CD14-positive monocyte (primary cell): ENCODE measurements around the gene FARP1. TPM values are rescaled to one million over a fixed set of nuclear protein-coding genes. Genes with fewer than 3 reads are reported as not detected.

ENCODE experiments used
- DNase-seq, 3 donors: peaks; one replicate each; pipeline ENCODE4 v3.0.0-alpha.2; 2011 to 2022
- H2AFZ ChIP-seq: 2 replicates; pipeline ENCODE4 v1.6.0; 2012; ENCODE audit warnings: mild to moderate bottlenecking, low read depth, low read length, inconsistent platforms; ENCODE audit not compliant: insufficient read depth, poor library complexity, severe bottlenecking
- H3K27ac ChIP-seq, 2 donors: 1 replicate in 1 of 2; 2 replicates in 1 of 2; pipeline ENCODE4 v1.5.1; 2012 to 2013; ENCODE audit warnings: low read length in 2 of 2, control low read depth in 1 of 2, inconsistent platforms in 1 of 2, low read depth in 1 of 2, mild to moderate bottlenecking in 1 of 2
- H3K27me3 ChIP-seq, 2 donors: one replicate each; pipeline versions ENCODE4 v1.6.0 to v1.6.1; 2011 to 2013; ENCODE audit warnings: low read length in 2 of 2; ENCODE audit not compliant: control insufficient read depth in 2 of 2, insufficient read depth in 2 of 2
- H3K36me3 ChIP-seq, 2 donors: replicated peaks in 1 of 2; 1 replicate in 1 of 2; 2 replicates in 1 of 2; pipeline versions ENCODE4 v1.5.1 to v1.6.1; 2012 to 2013; ENCODE audit warnings: low read length in 2 of 2, control low read depth in 1 of 2, inconsistent platforms in 1 of 2, mild to moderate bottlenecking in 1 of 2; ENCODE audit not compliant: insufficient read depth in 2 of 2, control insufficient read depth in 1 of 2
- H3K4me1 ChIP-seq, 2 donors: 1 replicate in 1 of 2; 2 replicates in 1 of 2; pipeline versions ENCODE4 v1.5.1 to v1.6.1; 2012 to 2013; ENCODE audit warnings: low read length in 2 of 2, control low read depth in 1 of 2, inconsistent platforms in 1 of 2, mild to moderate bottlenecking in 1 of 2, moderate library complexity in 1 of 2; ENCODE audit not compliant: insufficient read depth in 2 of 2, control insufficient read depth in 1 of 2
- H3K4me2 ChIP-seq: replicated peaks from 2 replicates; pipeline ENCODE3; 2012; ENCODE audit warnings: low read length, moderate library complexity, mild to moderate bottlenecking; ENCODE audit not compliant: poor library complexity, severe bottlenecking; ENCODE audit errors: extremely low read depth
- H3K4me3 ChIP-seq, 3 experiments: fragments of 200-600 bp in 1 of 3; sonication (generic) in 1 of 3; replicated peaks in 1 of 3; 1 replicate in 2 of 3; 2 replicates in 1 of 3; pipeline ENCODE4 v1.5.1; 2011 to 2013; ENCODE audit warnings: low read length in 3 of 3, mild to moderate bottlenecking in 3 of 3, control low read depth in 2 of 3, low read depth in 2 of 3, inconsistent platforms in 1 of 3, moderate library complexity in 1 of 3
- H3K79me2 ChIP-seq: 2 replicates; pipeline ENCODE4 v1.6.0; 2012; ENCODE audit warnings: mild to moderate bottlenecking, control low read depth, inconsistent platforms, low read length, moderate library complexity; ENCODE audit not compliant: insufficient read depth
- H3K9ac ChIP-seq: 2 replicates; pipeline ENCODE4 v1.6.0; 2017; ENCODE audit warnings: low read length, mild to moderate bottlenecking; ENCODE audit not compliant: insufficient read depth, poor library complexity, severe bottlenecking
- H3K9me3 ChIP-seq, 2 donors: replicated peaks in 1 of 2; 1 replicate in 1 of 2; 2 replicates in 1 of 2; pipeline versions ENCODE4 v1.5.1 to v1.6.1; 2012 to 2013; ENCODE audit warnings: low read length in 2 of 2, control low read depth in 1 of 2; ENCODE audit not compliant: control insufficient read depth in 1 of 2, insufficient read depth in 1 of 2
- H4K20me1 ChIP-seq: 2 replicates; pipeline ENCODE4 v1.6.0; 2012; ENCODE audit warnings: mild to moderate bottlenecking, low read length, control low read depth, moderate library complexity; ENCODE audit not compliant: insufficient read depth
- H3K27ac Mint-ChIP-seq, 7 donors: one replicate each; pipeline ENCODE4 v1.8.0; 2020; ENCODE audit warnings: mild to moderate bottlenecking in 7 of 7, mixed read lengths in 7 of 7, moderate library complexity in 6 of 7, inconsistent platforms in 2 of 7
- H3K27me3 Mint-ChIP-seq, 3 donors: one replicate each; pipeline ENCODE4 v1.8.0; 2021 to 2022; ENCODE audit warnings: low read depth in 3 of 3, mild to moderate bottlenecking in 3 of 3, mixed read lengths in 3 of 3, moderate library complexity in 3 of 3, inconsistent platforms in 1 of 3
- H3K36me3 Mint-ChIP-seq, 2 donors: one replicate each; pipeline ENCODE4 v1.8.0; 2020; ENCODE audit warnings: mixed read lengths in 2 of 2, inconsistent platforms in 1 of 2, mild to moderate bottlenecking in 1 of 2
- H3K4me1 Mint-ChIP-seq: one replicate; pipeline ENCODE4 v1.8.0; 2020; ENCODE audit warnings: mild to moderate bottlenecking, mixed read lengths
- H3K4me3 Mint-ChIP-seq, 2 donors: one replicate each; pipeline ENCODE4 v1.8.0; 2020; ENCODE audit warnings: mild to moderate bottlenecking in 2 of 2, mixed read lengths in 2 of 2, moderate library complexity in 1 of 2
- H3K9me3 Mint-ChIP-seq, 7 donors: one replicate each; pipeline ENCODE4 v1.8.0; 2020 to 2022; ENCODE audit warnings: mixed read lengths in 7 of 7, mild to moderate bottlenecking in 6 of 7, moderate library complexity in 6 of 7, inconsistent platforms in 2 of 7
- WGBS: methylation state at CpG from one replicate; pipeline ENCODE4 v1.1.5; 2013; ENCODE audit warnings: missing lambda C conversion rate; ENCODE audit not compliant: insufficient coverage; 5-methylcytosine and 5-hydroxymethylcytosine counted together
- intact Hi-C, 2 donors: fragments of 100-400 bp; cut with micrococcal nuclease; formaldehyde crosslinking; loops; one replicate each; pipeline versions ENCODE4 v1.15.0 to v1.15.1; 2023
- polyA plus RNA-seq, 3 donors: library from polyadenylated mRNA; depleted of rRNA in 1 of 3; unstranded in 2 of 3; stranded (reverse) in 1 of 3; fragments of 300-500 nt in 2 of 3; fragments of >200 nt in 1 of 3; fragmentation: Illumina TruSeq in 2 of 3; gene quantifications; 1 replicate in 2 of 3; 2 replicates in 1 of 3; pipeline ENCODE4 v1.2.3, GENCODE V29; 2012 to 2021
- TF ChIP-seq, protein P1 (sequence below): fragments of 200-600 bp; IDR thresholded peaks from one replicate; pipeline ENCODE4 v1.8.0; 2022; ENCODE audit warnings: antibody characterized with exemption, mild to moderate bottlenecking

Gene FARP1
- polyA plus RNA-seq, 3 donors: 0.01 to 0.16 (median 0.12) TPM

DNA sequence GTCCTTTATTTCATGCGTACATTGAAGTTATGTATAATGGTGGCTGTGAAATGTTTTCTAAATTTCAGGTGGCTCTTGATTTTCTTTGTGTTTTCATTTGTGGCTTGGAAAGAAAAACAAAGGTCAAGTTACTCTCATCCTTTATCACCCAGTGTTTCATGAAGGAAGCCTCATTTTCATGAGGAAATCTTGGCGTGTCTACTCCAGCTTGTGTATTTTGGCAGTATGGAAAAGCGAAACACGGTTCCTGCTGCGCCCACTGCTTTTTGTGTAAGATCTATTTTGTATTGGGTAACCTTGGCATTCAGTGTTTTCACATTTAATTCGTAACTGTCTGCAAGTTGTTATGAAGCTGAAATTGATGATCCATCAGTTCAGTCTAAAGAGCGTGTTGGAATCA, 181.2 kb downstream of the FARP1 start:
- Histone ChIP-seq H3K9ac (no peak overlapping the region), H3K4me2 (no peak overlapping the region), H3K79me2 (no peaks in the 10 kb centered on the region), H3K4me3 (no peak overlapping the region), H3K36me3 (no peaks in the 10 kb centered on the region), H4K20me1 (no peaks in the 10 kb centered on the region), H2AFZ (no peak overlapping the region), H3K4me1 (no peaks in the 10 kb centered on the region), H3K27ac (no peak overlapping the region), H3K27me3 (no peaks in the 10 kb centered on the region), H3K9me3 (no peaks in the 10 kb centered on the region)
- TF ChIP-seq, protein P1, sequence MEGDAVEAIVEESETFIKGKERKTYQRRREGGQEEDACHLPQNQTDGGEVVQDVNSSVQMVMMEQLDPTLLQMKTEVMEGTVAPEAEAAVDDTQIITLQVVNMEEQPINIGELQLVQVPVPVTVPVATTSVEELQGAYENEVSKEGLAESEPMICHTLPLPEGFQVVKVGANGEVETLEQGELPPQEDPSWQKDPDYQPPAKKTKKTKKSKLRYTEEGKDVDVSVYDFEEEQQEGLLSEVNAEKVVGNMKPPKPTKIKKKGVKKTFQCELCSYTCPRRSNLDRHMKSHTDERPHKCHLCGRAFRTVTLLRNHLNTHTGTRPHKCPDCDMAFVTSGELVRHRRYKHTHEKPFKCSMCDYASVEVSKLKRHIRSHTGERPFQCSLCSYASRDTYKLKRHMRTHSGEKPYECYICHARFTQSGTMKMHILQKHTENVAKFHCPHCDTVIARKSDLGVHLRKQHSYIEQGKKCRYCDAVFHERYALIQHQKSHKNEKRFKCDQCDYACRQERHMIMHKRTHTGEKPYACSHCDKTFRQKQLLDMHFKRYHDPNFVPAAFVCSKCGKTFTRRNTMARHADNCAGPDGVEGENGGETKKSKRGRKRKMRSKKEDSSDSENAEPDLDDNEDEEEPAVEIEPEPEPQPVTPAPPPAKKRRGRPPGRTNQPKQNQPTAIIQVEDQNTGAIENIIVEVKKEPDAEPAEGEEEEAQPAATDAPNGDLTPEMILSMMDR: no peak
- WGBS: 94% methylated on average over 6 of the region's 7 CpGs
- no peaks in the 10 kb centered on the region for H3K4me1 Mint-ChIP-seq
- peaks cover 0 to 6% (median 3%) of the 10 kb centered on the region in 3 donors for H3K27me3 Mint-ChIP-seq
- no peak for DNase-seq
- H3K36me3 Mint-ChIP-seq: no peaks in the 10 kb centered on the region
- H3K27ac Mint-ChIP-seq: no peak overlapping the region
- peaks cover 0 to 3% (median 0%) of the 10 kb centered on the region in 7 donors for H3K9me3 Mint-ChIP-seq
- H3K4me3 Mint-ChIP-seq: no peak overlapping the region
- intact Hi-C loops: no loop called here

DNA sequence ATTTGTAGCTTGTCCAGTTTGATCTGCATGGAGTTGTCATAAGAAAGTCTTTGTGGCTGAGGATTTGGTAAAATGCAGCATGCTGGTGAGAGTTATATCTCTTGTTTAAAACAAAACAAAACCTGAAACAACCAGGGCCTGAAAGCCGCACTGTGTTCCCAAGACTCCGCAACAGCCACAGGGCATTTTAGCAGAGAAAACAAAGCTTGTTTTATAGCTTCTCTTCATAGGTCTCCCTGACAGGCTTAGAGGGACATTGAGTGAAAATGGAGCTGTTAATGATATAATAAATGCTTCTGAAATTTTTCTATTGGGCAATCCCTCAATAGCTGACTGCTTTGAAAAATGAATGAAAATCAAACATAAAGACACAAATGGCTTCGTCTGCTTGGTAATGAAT, 182.8 kb downstream of the FARP1 start:
- Histone ChIP-seq H2AFZ (no peak overlapping the region), H3K4me3 (no peak overlapping the region), H3K9ac (no peak overlapping the region), H3K9me3 (no peaks in the 10 kb centered on the region), H4K20me1 (no peaks in the 10 kb centered on the region), H3K4me2 (no peak overlapping the region), H3K27me3 (no peaks in the 10 kb centered on the region), H3K27ac (no peak overlapping the region), H3K36me3 (no peaks in the 10 kb centered on the region), H3K4me1 (no peaks in the 10 kb centered on the region), H3K79me2 (no peaks in the 10 kb centered on the region)
- Mint-ChIP-seq H3K27me3 (peaks cover 0 to 6% (median 3%) of the 10 kb centered on the region in 3 donors), H3K9me3 (peaks cover 0 to 4% (median 0%) of the 10 kb centered on the region in 7 donors), H3K4me3 (no peak overlapping the region), H3K36me3 (no peaks in the 10 kb centered on the region), H3K4me1 (no peaks in the 10 kb centered on the region), H3K27ac (no peak overlapping the region)
- TF ChIP-seq, protein P1: no peak
- intact Hi-C loops: no loop called here
- no peak for DNase-seq
- WGBS: no CpG with 5 or more reads among the region's 3 CpGs
